SK-N-SH treated with all-trans-retinoic acid at 6 μM for 48 hours (cell line): ENCODE measurements around the gene STK26.

Experiments used
- BACH2 ChIP-seq: fragments of 250-450 bp; sonication (Bioruptor Pico); IDR thresholded peaks from 2 replicates; pipeline ENCODE4 v1.9.0; 2021; ENCODE audit warnings: mild to moderate bottlenecking, borderline replicate concordance
- CSDC2 ChIP-seq: fragments of 250-450 bp; sonication (Bioruptor Pico); IDR thresholded peaks from 2 replicates; pipeline ENCODE4 v1.5.0; 2020; ENCODE audit warnings: mild to moderate bottlenecking, moderate library complexity
- PATZ1 ChIP-seq: fragments of 250-450 bp; sonication (Bioruptor Pico); IDR thresholded peaks from 2 replicates; pipeline ENCODE4 v1.8.0; 2020; ENCODE audit warnings: mild to moderate bottlenecking, moderate library complexity, borderline replicate concordance
- POU6F1 ChIP-seq: fragments of 250-450 bp; sonication (Bioruptor Pico); IDR thresholded peaks from 2 replicates; pipeline ENCODE4 v1.8.0; 2021; ENCODE audit warnings: low read depth, mild to moderate bottlenecking, moderate library complexity, borderline replicate concordance
- PPARA ChIP-seq: fragments of 250-450 bp; sonication (Bioruptor Pico); IDR thresholded peaks from 2 replicates; pipeline ENCODE4 v1.5.0; 2020; ENCODE audit warnings: mild to moderate bottlenecking, borderline replicate concordance
- TCF4 ChIP-seq: fragments of 250-450 bp; sonication (Bioruptor Pico); IDR thresholded peaks from 2 replicates; pipeline ENCODE4 v1.8.0; 2021; ENCODE audit warnings: mild to moderate bottlenecking, moderate library complexity, borderline replicate concordance
- TOX ChIP-seq: fragments of 250-450 bp; sonication (Bioruptor Pico); IDR thresholded peaks from 2 replicates; pipeline ENCODE4 v1.8.0; 2021; ENCODE audit warnings: mild to moderate bottlenecking, moderate library complexity, borderline replicate concordance
- ZFP30 ChIP-seq: fragments of 450-650 bp; formaldehyde crosslinking; IDR thresholded peaks from 2 replicates; pipeline ENCODE4 v1.5.0; 2022; ENCODE audit warnings: mild to moderate bottlenecking, moderate library complexity
- ZNF70 ChIP-seq: fragments of 450-650 bp; formaldehyde crosslinking; IDR thresholded peaks from 2 replicates; pipeline ENCODE4 v1.5.0; 2020; ENCODE audit warnings: mild to moderate bottlenecking, moderate library complexity

GRCh38 chrX:132118358-132118757 is 95.3 kb downstream of the STK26 start:
- no peak for TF ChIP-seq POU6F1 (CRISPR knock-in tag)
- no peak for TF ChIP-seq PPARA
- no peak for TF ChIP-seq BACH2
- no peak for TF ChIP-seq PATZ1 (CRISPR knock-in tag)
- TF ChIP-seq TCF4 (CRISPR knock-in tag): no peak
- TF ChIP-seq ZNF70 (CRISPR knock-in tag): no peak
- TF ChIP-seq CSDC2: no peak
- TF ChIP-seq TOX (CRISPR knock-in tag): no peak
- TF ChIP-seq ZFP30 (CRISPR knock-in tag): no peak
